ENCODE results near the gene C7orf33. TPM values are rescaled to one million over a fixed set of nuclear protein-coding genes. Genes with fewer than 3 reads are reported as not detected.
"Not testable (repeated sequence)": the region's sequence is repeated elsewhere in the genome, so short reads cannot be mapped to it uniquely, and the experiment has no call there.

The C7orf33 gene
- total RNA-seq: not detected
- total RNA-seq: 0 reads per million in 2 donors

- Mint-ChIP-seq H3K4me3 (no peak within 1 kb of the TSS), H3K27me3 (peaks cover 35% of the 10 kb centered on the region), H3K27ac (peak within 1 kb of the TSS; percentile 29), H3K4me1 (peaks cover 8% of the 10 kb centered on the region), H3K36me3 (ENCODE audit: low read depth) (peaks cover 4% of the 10 kb centered on the region)
- ATAC-seq (no peak), DNase-seq (no peak)
- no peaks in the 10 kb centered on the region for H3K9me3 ChIP-seq (ENCODE audit: control insufficient read depth, low read length, poor library complexity, severe bottlenecking)
Measured at GRCh38 chr7:148590471-148590870, at the start of gene C7orf33. Gene C7orf33 (plus strand): TSS chr7:148590766. CDS start chr7:148590926, 160 bp downstream.

DNA sequence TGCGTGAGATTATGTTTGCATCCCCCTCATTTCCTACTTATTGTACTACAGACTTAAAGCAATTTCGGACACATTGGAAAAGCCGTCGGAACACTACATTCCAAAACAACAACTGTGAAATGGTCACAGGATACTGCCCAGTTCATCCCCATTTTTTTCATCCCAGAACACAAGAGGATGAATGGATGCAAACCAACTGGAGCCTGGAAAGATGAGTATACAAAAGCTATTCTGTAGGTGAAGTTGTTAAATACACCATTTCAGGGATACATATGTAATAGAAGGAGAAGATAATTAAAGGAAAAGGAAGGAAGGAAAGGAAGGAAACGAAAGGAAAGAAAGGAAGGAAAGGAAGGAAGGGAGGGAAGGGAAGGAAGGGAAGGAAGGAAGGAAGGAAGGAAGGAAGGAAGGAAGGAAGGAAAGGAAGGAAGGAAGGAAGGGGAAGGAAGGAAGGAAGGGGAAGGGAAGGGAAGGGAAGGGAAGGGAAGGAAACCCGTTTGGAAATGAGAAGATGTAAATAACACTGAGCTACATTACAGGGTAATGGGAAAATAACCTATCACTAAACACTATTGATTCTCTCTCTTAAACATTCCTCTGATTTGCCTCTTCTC, 48.6 kb upstream of the C7orf33 start:
- H3K9me3 ChIP-seq (ENCODE audit: control insufficient read depth, low read length, poor library complexity, severe bottlenecking): no peaks in the 10 kb centered on the region
- no peak overlapping the region for H3K27ac Mint-ChIP-seq
- H3K36me3 Mint-ChIP-seq (ENCODE audit: low read depth): no peaks in the 10 kb centered on the region
- DNase-seq (no peak), ATAC-seq (no peak)
- peaks cover 2% of the 10 kb centered on the region for H3K4me1 Mint-ChIP-seq
- peaks cover 19% of the 10 kb centered on the region for H3K27me3 Mint-ChIP-seq
- H3K4me3 Mint-ChIP-seq: no peak overlapping the region

GRCh38 chr7:148543302-148543701, 47.3 kb upstream of the C7orf33 start:
- no peak for DNase-seq
- Mint-ChIP-seq H3K4me3 (no peak overlapping the region), H3K27ac (no peak overlapping the region), H3K27me3 (peaks cover 6% of the 10 kb centered on the region), H3K4me1 (no peaks in the 10 kb centered on the region), H3K36me3 (ENCODE audit: low read depth) (no peaks in the 10 kb centered on the region)
- no peak for ATAC-seq
- no peaks in the 10 kb centered on the region for H3K9me3 ChIP-seq (ENCODE audit: control insufficient read depth, low read length, poor library complexity, severe bottlenecking)

DNA sequence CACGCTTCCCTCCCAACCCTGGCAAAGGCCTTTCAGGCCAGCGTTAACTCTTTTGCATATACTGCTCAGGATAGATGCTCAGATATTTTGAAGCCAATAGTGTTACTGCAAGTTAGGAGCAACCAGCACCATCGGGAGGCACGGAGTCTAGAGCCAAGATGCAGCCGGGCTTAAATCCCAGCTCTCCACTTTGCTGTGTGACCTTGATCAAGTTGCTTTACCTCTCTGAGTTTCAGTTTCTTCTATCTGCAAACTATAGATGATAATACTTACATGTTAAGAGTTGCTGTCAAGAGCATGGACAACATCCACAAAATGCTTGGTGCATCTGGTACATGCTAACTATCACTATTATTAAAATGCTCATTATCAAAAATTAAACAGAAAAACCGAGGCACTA, 45.4 kb upstream of the C7orf33 start:
- no peaks in the 10 kb centered on the region for H3K9me3 ChIP-seq (ENCODE audit: control insufficient read depth, low read length, poor library complexity, severe bottlenecking)
- no peaks in the 10 kb centered on the region for H3K36me3 Mint-ChIP-seq (ENCODE audit: low read depth)
- H3K27ac Mint-ChIP-seq: no peak overlapping the region
- ATAC-seq: no peak
- no peak overlapping the region for H3K4me3 Mint-ChIP-seq
- no peaks in the 10 kb centered on the region for H3K4me1 Mint-ChIP-seq
- H3K27me3 Mint-ChIP-seq: peaks cover 5% of the 10 kb centered on the region
- no peak for DNase-seq

DNA sequence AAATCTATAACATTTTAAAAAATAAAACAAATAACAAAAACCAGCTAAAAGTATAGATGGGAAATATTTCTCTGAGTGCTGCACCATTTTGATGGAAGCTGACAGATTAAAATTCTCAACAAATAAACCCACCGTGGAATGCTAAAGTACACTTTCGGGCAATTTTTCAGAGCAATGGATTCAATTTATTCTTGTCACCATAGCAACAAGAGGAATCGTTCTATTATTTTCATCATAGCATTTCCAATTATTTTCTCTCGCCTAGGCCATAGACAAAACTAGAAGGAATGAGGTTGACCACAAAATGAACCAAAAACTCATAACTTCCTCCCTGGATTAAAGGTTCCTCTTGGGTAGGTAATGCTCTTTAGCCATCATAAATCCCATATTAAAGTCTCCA, 44.6 kb upstream of the C7orf33 start:
- H3K9me3 ChIP-seq (ENCODE audit: control insufficient read depth, low read length, poor library complexity, severe bottlenecking): no peaks in the 10 kb centered on the region
- Mint-ChIP-seq H3K27me3 (peaks cover 5% of the 10 kb centered on the region), H3K27ac (no peak overlapping the region), H3K4me1 (no peaks in the 10 kb centered on the region), H3K4me3 (no peak overlapping the region), H3K36me3 (ENCODE audit: low read depth) (no peaks in the 10 kb centered on the region)
- DNase-seq (no peak), ATAC-seq (no peak)

DNA sequence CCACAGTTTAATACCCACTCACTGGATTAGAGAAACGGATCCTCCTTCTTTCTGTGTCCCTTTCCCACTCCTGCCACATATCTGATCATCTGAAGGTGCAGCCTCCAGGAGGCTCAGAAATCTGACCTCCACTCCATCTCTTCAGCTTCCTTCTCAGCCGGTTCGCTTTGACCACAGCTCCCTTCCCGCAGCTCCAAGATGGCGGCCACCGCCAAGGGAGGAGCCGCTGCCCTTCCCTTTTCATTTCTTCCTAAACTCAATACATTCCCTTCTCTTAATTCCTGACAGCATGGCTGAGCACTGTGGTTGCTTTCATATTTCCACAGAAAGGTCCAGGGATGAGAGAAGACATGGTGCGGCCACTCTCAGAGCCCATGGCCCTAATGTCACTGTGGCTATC, 43.7 kb upstream of the C7orf33 start:
- H3K36me3 Mint-ChIP-seq (ENCODE audit: low read depth): no peaks in the 10 kb centered on the region
- H3K27ac Mint-ChIP-seq: no peak overlapping the region
- no peaks in the 10 kb centered on the region for H3K4me1 Mint-ChIP-seq
- peaks cover 5% of the 10 kb centered on the region for H3K27me3 Mint-ChIP-seq
- H3K9me3 ChIP-seq (ENCODE audit: control insufficient read depth, low read length, poor library complexity, severe bottlenecking): no peaks in the 10 kb centered on the region
- ATAC-seq (no peak), DNase-seq (no peak)
- H3K4me3 Mint-ChIP-seq: no peak overlapping the region

DNA sequence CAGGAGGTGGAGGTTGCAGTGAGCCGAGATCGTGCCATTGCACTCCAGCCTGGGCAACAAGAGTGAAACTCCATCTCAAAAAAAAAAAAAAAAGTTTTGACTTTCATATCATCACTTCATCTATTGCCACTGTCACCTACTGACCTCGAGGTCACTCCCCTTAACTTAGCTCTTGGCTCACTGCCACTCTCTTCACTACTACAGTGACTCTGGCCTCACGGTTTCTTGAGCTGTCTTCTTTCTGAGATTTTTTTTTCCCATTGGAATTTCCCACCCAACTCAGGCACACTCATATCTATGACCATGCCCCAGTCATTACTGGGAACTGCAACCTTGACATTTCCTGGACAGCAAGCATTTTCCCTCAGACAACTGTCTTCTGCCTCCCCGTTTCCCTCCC, 42.6 kb upstream of the C7orf33 start:
- DNase-seq (no peak), ATAC-seq (no peak)
- Mint-ChIP-seq H3K36me3 (ENCODE audit: low read depth) (no peaks in the 10 kb centered on the region), H3K27ac (no peak overlapping the region), H3K27me3 (peaks cover 5% of the 10 kb centered on the region), H3K4me3 (no peak overlapping the region), H3K4me1 (no peaks in the 10 kb centered on the region)
- no peaks in the 10 kb centered on the region for H3K9me3 ChIP-seq (ENCODE audit: control insufficient read depth, low read length, poor library complexity, severe bottlenecking)

GRCh38 chr7:148553979-148554378, 36.6 kb upstream of the C7orf33 start:
- no peaks in the 10 kb centered on the region for H3K9me3 ChIP-seq (ENCODE audit: control insufficient read depth, low read length, poor library complexity, severe bottlenecking)
- no peak for ATAC-seq
- Mint-ChIP-seq H3K27me3 (peaks cover 10% of the 10 kb centered on the region), H3K4me1 (peaks cover 2% of the 10 kb centered on the region), H3K4me3 (no peak overlapping the region), H3K27ac (no peak overlapping the region), H3K36me3 (ENCODE audit: low read depth) (peaks cover 1% of the 10 kb centered on the region)
- no peak for DNase-seq

DNA sequence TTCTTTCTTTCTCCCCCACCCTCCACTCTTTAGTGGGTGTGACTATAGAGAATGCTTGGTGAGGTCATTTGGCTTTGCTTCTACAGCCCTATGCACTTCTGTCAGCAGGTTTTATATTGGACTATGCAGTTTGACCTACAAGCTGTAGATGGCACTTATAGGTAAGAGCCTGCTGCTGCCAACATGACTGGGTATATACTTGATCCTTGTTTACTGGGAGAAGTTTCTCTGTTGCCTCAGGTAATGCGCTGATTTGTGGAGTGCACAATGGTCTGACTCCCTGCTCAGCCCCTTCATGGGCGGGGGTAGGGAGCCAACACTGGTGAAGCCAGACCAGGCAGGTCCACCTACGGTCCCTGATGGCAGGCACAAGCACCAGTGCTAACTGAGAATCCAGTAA, 33.7 kb upstream of the C7orf33 start:
- Mint-ChIP-seq H3K27ac (no peak overlapping the region), H3K4me1 (peaks cover 3% of the 10 kb centered on the region), H3K36me3 (ENCODE audit: low read depth) (peaks cover 3% of the 10 kb centered on the region), H3K27me3 (peaks cover 16% of the 10 kb centered on the region), H3K4me3 (no peak overlapping the region)
- no peak for ATAC-seq
- no peaks in the 10 kb centered on the region for H3K9me3 ChIP-seq (ENCODE audit: control insufficient read depth, low read length, poor library complexity, severe bottlenecking)
- no peak for DNase-seq

GRCh38 chr7:148558914-148559313, 31.7 kb upstream of the C7orf33 start:
- H3K27me3 Mint-ChIP-seq: peaks cover 16% of the 10 kb centered on the region
- peaks cover 3% of the 10 kb centered on the region for H3K36me3 Mint-ChIP-seq (ENCODE audit: low read depth)
- no peak overlapping the region for H3K4me3 Mint-ChIP-seq
- DNase-seq (no peak), ATAC-seq (no peak)
- H3K4me1 Mint-ChIP-seq: peaks cover 6% of the 10 kb centered on the region
- no peak overlapping the region for H3K27ac Mint-ChIP-seq
- H3K9me3 ChIP-seq (ENCODE audit: control insufficient read depth, low read length, poor library complexity, severe bottlenecking): no peaks in the 10 kb centered on the region

- peaks cover 3% of the 10 kb centered on the region for H3K36me3 Mint-ChIP-seq (ENCODE audit: low read depth)
- ATAC-seq: no peak
- H3K4me3 Mint-ChIP-seq: no peak overlapping the region
- no peak for DNase-seq
- no peak overlapping the region for H3K27ac Mint-ChIP-seq
- peaks cover 16% of the 10 kb centered on the region for H3K27me3 Mint-ChIP-seq
- no peaks in the 10 kb centered on the region for H3K9me3 ChIP-seq (ENCODE audit: control insufficient read depth, low read length, poor library complexity, severe bottlenecking)
- H3K4me1 Mint-ChIP-seq: peaks cover 14% of the 10 kb centered on the region
Measured at GRCh38 chr7:148561099-148561498, 29.5 kb upstream of the C7orf33 start.

DNA sequence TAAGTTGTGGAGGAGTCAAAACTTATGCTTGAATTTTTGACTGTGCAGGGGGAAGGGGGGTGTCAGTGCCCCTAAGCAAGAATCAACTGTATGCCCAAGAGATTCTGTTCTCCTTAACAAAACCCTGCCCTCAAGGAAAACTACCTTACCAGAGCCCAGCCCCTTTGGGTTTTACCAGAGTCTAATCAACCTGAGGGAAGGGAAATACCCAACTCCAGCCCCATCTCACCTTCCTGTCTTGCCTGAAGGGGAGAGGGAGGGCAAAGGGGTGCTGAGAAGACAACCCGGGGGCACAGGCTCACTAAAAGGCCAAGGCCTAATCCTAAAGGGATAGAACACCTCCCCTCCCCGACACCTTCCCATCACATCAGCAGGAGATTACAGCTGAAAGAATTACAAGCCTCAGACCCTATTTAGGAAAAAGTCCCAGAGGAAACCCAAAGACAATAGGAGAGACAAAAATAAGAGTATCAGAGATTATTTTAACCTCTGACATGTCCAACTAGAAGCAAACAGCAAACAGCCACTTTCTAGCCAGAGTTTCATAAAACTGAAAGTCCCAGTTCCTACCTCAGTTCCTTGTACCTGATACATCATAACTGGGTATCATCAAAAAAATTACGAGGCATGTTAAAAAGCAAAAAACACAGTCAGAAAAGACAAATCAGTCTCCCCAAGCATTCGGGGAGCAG, 26.8 kb upstream of the C7orf33 start:
- Mint-ChIP-seq H3K27me3 (peaks cover 9% of the 10 kb centered on the region), H3K27ac (peak overlapping the region; percentile 53), H3K4me1 (peaks cover 14% of the 10 kb centered on the region), H3K4me3 (peak overlapping the region; percentile 80), H3K36me3 (ENCODE audit: low read depth) (peaks cover 3% of the 10 kb centered on the region)
- DNase-seq (no peak), ATAC-seq (no peak)
- no peaks in the 10 kb centered on the region for H3K9me3 ChIP-seq (ENCODE audit: control insufficient read depth, low read length, poor library complexity, severe bottlenecking)

GRCh38 chr7:148564275-148564951, 26.2 kb upstream of the C7orf33 start:
- Mint-ChIP-seq H3K4me3 (peak overlapping the region; percentile 80), H3K4me1 (peaks cover 11% of the 10 kb centered on the region), H3K27ac (peak overlapping the region; percentile 53)
- not testable (repeated sequence) for H3K27me3 Mint-ChIP-seq; ATAC-seq; DNase-seq; H3K9me3 ChIP-seq (ENCODE audit: control insufficient read depth, low read length, poor library complexity, severe bottlenecking); H3K36me3 Mint-ChIP-seq (ENCODE audit: low read depth)

All from T-helper 17 cell (primary cell).